ENCODE data around the gene CEP85. TPM values are rescaled to one million over a fixed set of nuclear protein-coding genes. Genes with fewer than 3 reads are reported as not detected.

The CEP85 gene
- total RNA-seq, 2 experiments from 2014 or later = 47.1 to 55.2 TPM

- BruUV-seq (replicated peaks) = no TSS peak
- intact Hi-C loops (cut with micrococcal nuclease; ENCODE audit: unreplicated experiment) = no loop called here
Observed at GRCh38 chr1:26195805-26196204, 38.2 kb upstream of the CEP85 start.

GRCh38 chr1:26197301-26197700, 36.7 kb upstream of the CEP85 start:
- Histone ChIP-seq H3K9me3 (ENCODE audit: low read length) (no peaks in the 10 kb centered on the region), H3K36me3 (ENCODE audit: insufficient read depth, low read length) (no peaks in the 10 kb centered on the region), H3K27ac (ENCODE audit: low read depth, low read length, poor library complexity, severe bottlenecking) (no peak overlapping the region), H3K4me2 (ENCODE audit: low read length) (no peak overlapping the region), H3K4me1 (ENCODE audit: insufficient read depth, low read length, poor library complexity, severe bottlenecking) (no peaks in the 10 kb centered on the region), H3K79me2 (ENCODE audit: insufficient read depth, low read depth, low read length) (no peaks in the 10 kb centered on the region), H3K9me2 (ENCODE audit: insufficient read depth, low read length) (no peaks in the 10 kb centered on the region), H4K20me1 (ENCODE audit: insufficient read depth, low read length) (no peaks in the 10 kb centered on the region), H3K4me3 (ENCODE audit: low read depth, low read length, poor library complexity, severe bottlenecking) (no peak overlapping the region), H2AFZ (ENCODE audit: low read length) (no peak overlapping the region)
- POLR2A ChIA-PET = interaction anchor here (0.5 kb wide), 1 partner anchor 193 kb away, joined by 3 read pairs; no protein-coding TSS in a partner anchor
- intact Hi-C loops (cut with micrococcal nuclease; ENCODE audit: unreplicated experiment) = no loop called here
- TF ChIP-seq EZH2phosphoT487 (IDR thresholded peaks at IDR 0.05; ENCODE audit: borderline replicate concordance, low read depth, low read length) (no peak), CTCF (conservative IDR thresholded peaks at IDR 0.05; ENCODE audit: low read length) (no peak)
- no peak for DNase-seq (ENCODE audit: low spot score)
- CTCF ChIA-PET (ENCODE audit: unreplicated experiment) = interaction anchor here (0.6 kb wide), 1 partner anchor 38 kb away, joined by 7 read pairs; no protein-coding TSS in a partner anchor
- BruUV-seq (replicated peaks) = no TSS peak

More at GRCh38 chr1:26195805-26196204, 38.2 kb upstream of the CEP85 start:
- H3K36me3 ChIP-seq (ENCODE audit: insufficient read depth, low read length) = no peaks in the 10 kb centered on the region
- no peaks in the 10 kb centered on the region for H3K79me2 ChIP-seq (ENCODE audit: insufficient read depth, low read depth, low read length)
- no peaks in the 10 kb centered on the region for H4K20me1 ChIP-seq (ENCODE audit: insufficient read depth, low read length)
- H2AFZ ChIP-seq (ENCODE audit: low read length) = no peak overlapping the region
- no peak for DNase-seq (ENCODE audit: low spot score)
- H3K27ac ChIP-seq (ENCODE audit: low read depth, low read length, poor library complexity, severe bottlenecking) = no peak overlapping the region
- ChIA-PET CTCF (ENCODE audit: unreplicated experiment) (no interaction called here), POLR2A (interaction anchor here (0.7 kb wide), 1 partner anchor 270 kb away, joined by 4 read pairs; no protein-coding TSS in a partner anchor)
- no peak overlapping the region for H3K4me3 ChIP-seq (ENCODE audit: low read depth, low read length, poor library complexity, severe bottlenecking)
- no peaks in the 10 kb centered on the region for H3K9me3 ChIP-seq (ENCODE audit: low read length)
- H3K9me2 ChIP-seq (ENCODE audit: insufficient read depth, low read length) = no peaks in the 10 kb centered on the region
- TF ChIP-seq EZH2phosphoT487 (IDR thresholded peaks at IDR 0.05; ENCODE audit: borderline replicate concordance, low read depth, low read length) = no peak
- TF ChIP-seq CTCF (conservative IDR thresholded peaks at IDR 0.05; ENCODE audit: low read length) = no peak
- H3K4me1 ChIP-seq (ENCODE audit: insufficient read depth, low read length, poor library complexity, severe bottlenecking) = no peaks in the 10 kb centered on the region
- no peak overlapping the region for H3K4me2 ChIP-seq (ENCODE audit: low read length)

- Histone ChIP-seq H3K27ac (ENCODE audit: low read depth, low read length, poor library complexity, severe bottlenecking) (no peak overlapping the region), H2AFZ (ENCODE audit: low read length) (no peak overlapping the region), H3K36me3 (ENCODE audit: insufficient read depth, low read length) (no peaks in the 10 kb centered on the region), H3K4me2 (ENCODE audit: low read length) (no peak overlapping the region), H3K4me1 (ENCODE audit: insufficient read depth, low read length, poor library complexity, severe bottlenecking) (no peaks in the 10 kb centered on the region), H3K79me2 (ENCODE audit: insufficient read depth, low read depth, low read length) (no peaks in the 10 kb centered on the region), H3K9me3 (ENCODE audit: low read length) (no peaks in the 10 kb centered on the region), H4K20me1 (ENCODE audit: insufficient read depth, low read length) (no peaks in the 10 kb centered on the region), H3K4me3 (ENCODE audit: low read depth, low read length, poor library complexity, severe bottlenecking) (no peak overlapping the region), H3K9me2 (ENCODE audit: insufficient read depth, low read length) (no peaks in the 10 kb centered on the region)
- POLR2A ChIA-PET = interaction anchor here (0.5 kb wide), 1 partner anchor 193 kb away, joined by 3 read pairs; no protein-coding TSS in a partner anchor
- intact Hi-C loops (cut with micrococcal nuclease; ENCODE audit: unreplicated experiment) = no loop called here
- CTCF ChIA-PET (ENCODE audit: unreplicated experiment) = interaction anchor here (0.6 kb wide), 1 partner anchor 37 kb away, joined by 7 read pairs; no protein-coding TSS in a partner anchor
- TF ChIP-seq EZH2phosphoT487 (IDR thresholded peaks at IDR 0.05; ENCODE audit: borderline replicate concordance, low read depth, low read length) = no peak
- no peak for TF ChIP-seq CTCF (conservative IDR thresholded peaks at IDR 0.05; ENCODE audit: low read length)
- BruUV-seq (replicated peaks) = no TSS peak
- no peak for DNase-seq (ENCODE audit: low spot score)
Observed at GRCh38 chr1:26197813-26198212, 36.2 kb upstream of the CEP85 start.
